Panc1 (cell line): ENCODE results near the gene RBPMS2.

Experiments used
- CTCF ChIP-seq: fragments of 450-650 bp; IDR thresholded peaks from 2 replicates; pipeline ENCODE4 v1.5.1; 2017; ENCODE audit warnings: mild to moderate bottlenecking
- POLR2AphosphoS5 ChIP-seq: IDR thresholded peaks from 2 replicates; pipeline ENCODE4 v1.6.1; 2012; ENCODE audit warnings: mild to moderate bottlenecking, low read depth, low read length, moderate library complexity
- REST ChIP-seq, 2 experiments: IDR thresholded peaks; 2 replicates each; pipeline ENCODE4 v1.6.1; 2011 to 2012; ENCODE audit warnings: low read depth in 2 of 2, control low read depth in 1 of 2, low read length in 1 of 2, mild to moderate bottlenecking in 1 of 2, moderate library complexity in 1 of 2; ENCODE audit not compliant: insufficient read depth in 1 of 2
- TCF7L2 ChIP-seq: IDR thresholded peaks from 2 replicates; pipeline ENCODE4 v1.6.1; 2011; ENCODE audit warnings: mild to moderate bottlenecking, low read depth, low read length, inconsistent platforms

DNA sequence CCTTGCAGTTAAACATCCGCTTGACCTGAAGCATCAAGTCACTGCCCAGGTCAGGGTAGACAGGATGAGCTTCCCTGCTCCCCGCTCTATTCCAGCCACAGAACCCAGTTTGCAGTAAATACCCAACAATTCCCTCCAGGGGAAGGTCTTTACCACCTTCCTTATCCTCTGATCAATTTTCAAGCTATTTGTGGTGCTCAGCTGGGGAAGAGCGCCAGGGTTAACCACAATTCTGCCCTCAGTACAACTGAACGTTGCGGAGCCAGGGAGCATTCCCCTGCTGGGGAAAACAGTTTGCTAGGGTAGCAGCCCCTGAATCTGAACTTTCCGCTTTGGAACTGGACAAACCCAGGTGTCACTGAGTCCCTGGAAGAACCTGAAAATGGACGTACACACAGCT, 28.5 kb downstream of the RBPMS2 start:
- TF ChIP-seq CTCF, result no peak
- TF ChIP-seq POLR2AphosphoS5, result no peak
- TF ChIP-seq TCF7L2, result no peak
- no peak for TF ChIP-seq REST (IDR thresholded peaks at IDR 0.05; ENCODE audit: insufficient read depth in 1 of 2, low read depth in 2 of 2, low read length in 1 of 2)
